Neutrophil (primary cell): Measurements from ENCODE around the gene SQSTM1.

Experiments used
- H3K27ac ChIP-seq: fragments of 200-600 bp; sonication (generic); 2 replicates; pipeline ENCODE4 v1.5.1; 2016; ENCODE audit warnings: mild to moderate bottlenecking, moderate library complexity
- H3K27me3 ChIP-seq: fragments of 200-600 bp; sonication (generic); 2 replicates; pipeline ENCODE4 v1.6.0; 2016; ENCODE audit warnings: mild to moderate bottlenecking
- H3K36me3 ChIP-seq: fragments of 200-600 bp; sonication (generic); 2 replicates; pipeline ENCODE4 v1.5.1; 2017
- H3K4me1 ChIP-seq, 2 experiments: fragments of 200-600 bp in 1 of 2; sonication (generic) in 1 of 2; 1 replicate in 1 of 2; 2 replicates in 1 of 2; pipeline versions ENCODE4 v1.5.1 to v1.6.1; 2013 to 2016; ENCODE audit warnings: low read depth in 1 of 2, low read length in 1 of 2, mild to moderate bottlenecking in 1 of 2, moderate library complexity in 1 of 2; ENCODE audit not compliant: control insufficient read depth in 1 of 2, insufficient read depth in 1 of 2
- H3K4me3 ChIP-seq, 2 experiments: fragments of 200-600 bp in 1 of 2; sonication (generic) in 1 of 2; 1 replicate in 1 of 2; 2 replicates in 1 of 2; pipeline ENCODE4 v1.5.1; 2013 to 2016; ENCODE audit warnings: low read depth in 1 of 2, low read length in 1 of 2, mild to moderate bottlenecking in 1 of 2, moderate library complexity in 1 of 2
- H3K9me3 ChIP-seq: fragments of 200-600 bp; sonication (generic); 2 replicates; pipeline ENCODE4 v1.5.1; 2016
- CTCF ChIP-seq: fragments of 200-600 bp; sonication (generic); IDR thresholded peaks from 2 replicates; pipeline ENCODE4 v1.5.1; 2016; ENCODE audit warnings: antibody characterized with exemption

SQSTM1 gene

GRCh38 chr5:179814090-179814489 lies 6.6 kb upstream of the SQSTM1 start:
- Histone ChIP-seq H3K4me3 (no peak overlapping the region), H3K4me1 (peaks cover 27 to 28% of the 10 kb centered on the region in 2 experiments), H3K9me3 (no peaks in the 10 kb centered on the region), H3K36me3 (peaks cover 30% of the 10 kb centered on the region), H3K27ac (no peak overlapping the region), H3K27me3 (peaks cover 16% of the 10 kb centered on the region)
- TF ChIP-seq CTCF: no peak

GRCh38 chr5:179815491-179816249 lies 5.0 kb upstream of the SQSTM1 start:
- no peak for TF ChIP-seq CTCF
- peaks cover 40 to 43% of the 10 kb centered on the region in 2 experiments for H3K4me1 ChIP-seq
- no peaks in the 10 kb centered on the region for H3K9me3 ChIP-seq
- H3K4me3 ChIP-seq: no peak overlapping the region
- peaks cover 16% of the 10 kb centered on the region for H3K27me3 ChIP-seq
- no peak overlapping the region for H3K27ac ChIP-seq
- H3K36me3 ChIP-seq: peaks cover 30% of the 10 kb centered on the region

- peaks cover 30% of the 10 kb centered on the region for H3K36me3 ChIP-seq
- H3K27ac ChIP-seq: no peak overlapping the region
- H3K9me3 ChIP-seq: no peaks in the 10 kb centered on the region
- peaks cover 40 to 46% of the 10 kb centered on the region in 2 experiments for H3K4me1 ChIP-seq
- H3K4me3 ChIP-seq: peak overlapping the region in 1 of 2 experiments; percentile 45
- H3K27me3 ChIP-seq: peaks cover 16% of the 10 kb centered on the region
- TF ChIP-seq CTCF: no peak
Measured at GRCh38 chr5:179816401-179816795, 4.3 kb upstream of the SQSTM1 start.

- Histone ChIP-seq H3K9me3 (no peaks in the 10 kb centered on the region), H3K27me3 (peaks cover 16% of the 10 kb centered on the region), H3K4me3 (peak overlapping the region; percentile 27 to 45), H3K27ac (peak overlapping the region; percentile 42), H3K4me1 (peaks cover 42 to 49% of the 10 kb centered on the region in 2 experiments), H3K36me3 (peaks cover 30% of the 10 kb centered on the region)
- no peak for TF ChIP-seq CTCF
Measured at GRCh38 chr5:179816796-179817469, 3.8 kb upstream of the SQSTM1 start.

- Histone ChIP-seq H3K4me3 (peak overlapping the region; percentile 27 to 45), H3K27me3 (peaks cover 16% of the 10 kb centered on the region), H3K9me3 (no peaks in the 10 kb centered on the region), H3K4me1 (peaks cover 47 to 55% of the 10 kb centered on the region in 2 experiments), H3K27ac (peak overlapping the region; percentile 42), H3K36me3 (peaks cover 24% of the 10 kb centered on the region)
- no peak for TF ChIP-seq CTCF
Measured at GRCh38 chr5:179817470-179817840, 3.2 kb upstream of the SQSTM1 start.
